ENCODE measurements around the gene TJP2. TPM values are rescaled to one million over a fixed set of nuclear protein-coding genes. Genes with fewer than 3 reads are reported as not detected.

TJP2 gene
- total RNA-seq (2022; extraction: Qiagen RNA extraction), result 4.0 to 5.2 TPM (median 4.4 TPM) in 5 replicates

GRCh38 chr9:69173891-69174615, at the start of gene TJP2:
Gene TJP2, plus strand, starts transcription at chr9:69174277. Its CDS starts 96 bp downstream, at chr9:69174373.

Other genes with a start within 250 kb of the TJP2 start
- not detected in 5 replicates for gene PRKACG, start 160.2 kb upstream of the TJP2 start, total RNA-seq (2022; extraction: Qiagen RNA extraction)
- gene FXN, start 138.5 kb upstream of the TJP2 start, total RNA-seq (2022; extraction: Qiagen RNA extraction), result 22.2 to 25.9 TPM (median 25.5 TPM) in 5 replicates
- gene ENTREP1, start 150.9 kb downstream of the TJP2 start, total RNA-seq (2022; extraction: Qiagen RNA extraction), result 0.74 to 0.80 TPM (median 0.78 TPM) in 5 replicates